Measurements from ENCODE around the gene ACHE. TPM values are rescaled to one million over a fixed set of nuclear protein-coding genes. Genes with fewer than 3 reads are reported as not detected.
A peak's percentile ranks its signal among the peaks of the same experiment; 100 is the strongest.

Gene ACHE
- total RNA-seq, 2 donors from 2014 or later = 5.3 to 11.7 TPM

- Histone ChIP-seq H3K9ac (ENCODE audit: low read depth in 2 of 2, low read length in 2 of 2) (peak overlapping the region; percentile 96 to 97), H3K9me3 (no peaks in the 10 kb centered on the region), H3K4me3 (peak overlapping the region; percentile 90), H3K4me1 (peaks cover 6% of the 10 kb centered on the region), H3K36me3 (no peaks in the 10 kb centered on the region), H3K27ac (peak overlapping the region; percentile 94), H3K27me3 (no peaks in the 10 kb centered on the region)
- DNase-seq = peak; percentile 91
- intact Hi-C loops (cut with DNase I) = no loop called here
- TF ChIP-seq CTCF (IDR thresholded peaks at IDR 0.05) = no peak
Measured at GRCh38 chr7:100865938-100866728, 29.6 kb downstream of the ACHE start.

GRCh38 chr7:100865372-100865911, 30.2 kb downstream of the ACHE start:
- H3K4me3 ChIP-seq = peak overlapping the region; percentile 90
- H3K36me3 ChIP-seq = no peaks in the 10 kb centered on the region
- peak overlapping the region; percentile 94 for H3K27ac ChIP-seq
- intact Hi-C loops (cut with DNase I) = no loop called here
- no peak for TF ChIP-seq CTCF (IDR thresholded peaks at IDR 0.05)
- no peak for DNase-seq
- H3K27me3 ChIP-seq = no peaks in the 10 kb centered on the region
- H3K9me3 ChIP-seq = no peaks in the 10 kb centered on the region
- peak overlapping the region in 1 of 2 donors; percentile 43 for H3K9ac ChIP-seq (ENCODE audit: low read depth in 2 of 2, low read length in 2 of 2)
- H3K4me1 ChIP-seq = peaks cover 6% of the 10 kb centered on the region

GRCh38 chr7:100864263-100864845, 31.3 kb downstream of the ACHE start:
- Histone ChIP-seq H3K27ac (no peak overlapping the region), H3K36me3 (no peaks in the 10 kb centered on the region), H3K4me1 (peaks cover 6% of the 10 kb centered on the region), H3K9ac (ENCODE audit: low read depth in 2 of 2, low read length in 2 of 2) (no peak overlapping the region), H3K9me3 (no peaks in the 10 kb centered on the region), H3K27me3 (no peaks in the 10 kb centered on the region), H3K4me3 (no peak overlapping the region)
- no peak for DNase-seq
- intact Hi-C loops (cut with DNase I) = no loop called here
- TF ChIP-seq CTCF (IDR thresholded peaks at IDR 0.05) = no peak

- intact Hi-C loops (cut with DNase I) = no loop called here
- Histone ChIP-seq H3K27me3 (no peaks in the 10 kb centered on the region), H3K36me3 (no peaks in the 10 kb centered on the region), H3K27ac (no peak overlapping the region), H3K9me3 (no peaks in the 10 kb centered on the region), H3K4me1 (peaks cover 6% of the 10 kb centered on the region), H3K9ac (ENCODE audit: low read depth in 2 of 2, low read length in 2 of 2) (peak overlapping the region in 1 of 2 donors; percentile 14), H3K4me3 (no peak overlapping the region)
- peak; percentile 63 for DNase-seq
- TF ChIP-seq CTCF (IDR thresholded peaks at IDR 0.05) = no peak
Measured at GRCh38 chr7:100863406-100863950, 32.2 kb downstream of the ACHE start.

GRCh38 chr7:100861616-100861985, 34.1 kb downstream of the ACHE start:
- no peaks in the 10 kb centered on the region for H3K36me3 ChIP-seq
- intact Hi-C loops (cut with DNase I) = no loop called here

More at GRCh38 chr7:100861616-100861985, 34.1 kb downstream of the ACHE start:
- Histone ChIP-seq H3K9ac (ENCODE audit: low read depth in 2 of 2, low read length in 2 of 2) (no peak overlapping the region), H3K4me3 (no peak overlapping the region), H3K4me1 (peaks cover 3% of the 10 kb centered on the region), H3K27me3 (no peaks in the 10 kb centered on the region), H3K27ac (no peak overlapping the region), H3K9me3 (no peaks in the 10 kb centered on the region)
- DNase-seq = no peak
- TF ChIP-seq CTCF (IDR thresholded peaks at IDR 0.05) = no peak

Data from colonic mucosa (tissue), 4 donors.